Glomerular endothelial cell (primary cell): ENCODE results near the gene PRKAR2A. TPM values are rescaled to one million over a fixed set of nuclear protein-coding genes. Genes with fewer than 3 reads are reported as not detected.
"Not testable (repeated sequence)": the region's sequence is repeated elsewhere in the genome, so short reads cannot be mapped to it uniquely, and the experiment has no call there.

Experiments used
- DNase-seq: peaks from one replicate; pipeline ENCODE4 v3.0.0-alpha.2; 2011; ENCODE audit warnings: low read depth, low spot score; ENCODE audit errors: extremely low read depth
- total RNA-seq: library from RNA; depleted of rRNA; stranded (reverse); fragments of >200 nt; gene quantifications from 2 replicates; pipeline ENCODE4 v1.2.3, GENCODE V29; 2015

Gene PRKAR2A
- total RNA-seq, 1 donor from 2014 or later, result 33.1 TPM

DNA sequence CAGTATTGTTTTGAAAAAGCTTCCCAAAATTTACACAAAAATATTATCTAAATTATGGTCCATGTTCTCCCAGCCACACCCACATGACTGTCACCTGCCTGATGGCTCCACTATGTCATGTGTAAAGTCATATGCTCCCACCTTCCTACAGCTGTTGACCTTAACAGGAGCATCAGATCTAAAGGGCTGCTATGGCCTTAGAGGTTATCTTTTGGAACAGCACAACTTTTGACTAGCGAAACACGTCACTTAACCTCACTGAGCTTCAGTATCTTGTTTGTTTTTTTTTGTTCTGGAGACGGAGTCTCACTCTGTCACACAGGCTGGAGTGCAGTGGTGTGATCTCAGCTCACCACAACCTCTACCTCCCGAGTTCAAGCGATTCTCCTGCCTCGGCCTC lies 64.4 kb downstream of the PRKAR2A start:
- DNase-seq, result no peak

DNA sequence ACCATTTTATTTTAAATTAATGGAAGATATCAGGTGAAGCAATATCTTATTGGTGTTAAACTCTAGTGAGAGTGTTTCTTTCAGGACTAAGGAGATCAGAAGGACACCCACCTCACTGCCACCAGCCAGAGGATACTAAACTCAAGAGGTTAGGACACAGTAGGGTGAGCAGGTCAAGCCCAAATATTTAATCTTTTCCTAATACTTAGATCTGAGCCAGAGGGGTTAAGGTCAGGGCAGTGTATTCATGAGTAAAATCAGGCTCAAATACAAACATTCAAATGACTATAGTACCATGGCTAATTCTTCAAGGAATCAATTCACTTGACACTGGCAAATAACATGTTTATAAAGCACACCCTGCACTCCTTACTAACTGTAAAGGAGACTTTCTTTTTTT lies 65.6 kb downstream of the PRKAR2A start:
- no peak for DNase-seq

DNA sequence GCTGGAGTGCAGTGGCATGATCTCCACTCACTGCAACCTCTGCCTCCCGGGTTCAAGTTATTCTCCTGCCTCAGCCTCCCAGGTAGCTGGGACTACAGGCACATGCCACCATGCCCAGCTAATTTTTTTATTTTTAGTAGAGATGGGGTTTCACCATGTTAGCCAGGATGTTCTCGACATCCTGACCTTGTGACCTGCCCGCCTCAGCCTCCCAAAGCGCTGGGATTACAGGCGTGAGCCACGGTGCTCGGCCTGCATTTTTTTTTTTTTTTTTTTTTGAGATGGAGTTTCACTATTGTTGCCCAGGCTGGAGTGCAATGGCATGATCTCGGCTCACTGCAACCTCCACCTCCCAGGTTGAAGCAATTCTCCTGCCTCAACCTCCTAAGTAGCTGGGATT lies 69.1 kb downstream of the PRKAR2A start:
- not testable (repeated sequence) for DNase-seq

DNA sequence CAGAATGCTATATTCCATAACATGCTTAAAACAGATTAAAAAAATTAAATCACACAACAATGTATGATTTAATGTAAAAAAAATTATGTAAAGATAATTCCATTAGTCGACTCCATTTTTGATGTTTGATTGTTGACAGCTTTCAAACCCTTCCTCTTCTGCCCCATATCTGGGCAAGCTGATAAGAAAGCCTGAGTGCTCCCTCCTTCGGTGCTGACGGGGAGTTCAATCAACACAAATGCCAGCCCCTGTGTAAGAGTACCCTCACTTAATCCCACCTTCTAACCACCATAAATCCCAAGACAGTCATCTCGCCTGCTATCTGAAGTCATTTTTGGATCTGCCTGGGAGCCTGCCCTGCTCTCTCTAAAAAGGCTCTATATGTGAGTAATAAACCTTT lies 70.8 kb downstream of the PRKAR2A start:
- DNase-seq, result no peak

DNA sequence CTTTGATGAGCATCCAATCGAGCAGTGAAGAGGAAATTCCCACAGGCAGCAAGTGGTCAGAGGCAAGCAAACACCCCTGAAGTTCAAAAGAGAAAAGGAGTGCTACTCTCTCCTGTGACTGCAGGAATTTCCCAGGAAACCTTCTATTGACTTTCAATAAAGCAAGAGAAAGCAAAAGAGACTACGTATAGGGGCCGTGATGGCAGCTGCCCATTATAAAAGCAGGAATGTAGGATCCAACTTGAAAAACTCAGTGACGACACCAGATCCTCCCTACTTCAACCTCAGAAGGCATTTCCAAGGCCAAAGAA lies 77.5 kb downstream of the PRKAR2A start:
- no peak for DNase-seq

DNA sequence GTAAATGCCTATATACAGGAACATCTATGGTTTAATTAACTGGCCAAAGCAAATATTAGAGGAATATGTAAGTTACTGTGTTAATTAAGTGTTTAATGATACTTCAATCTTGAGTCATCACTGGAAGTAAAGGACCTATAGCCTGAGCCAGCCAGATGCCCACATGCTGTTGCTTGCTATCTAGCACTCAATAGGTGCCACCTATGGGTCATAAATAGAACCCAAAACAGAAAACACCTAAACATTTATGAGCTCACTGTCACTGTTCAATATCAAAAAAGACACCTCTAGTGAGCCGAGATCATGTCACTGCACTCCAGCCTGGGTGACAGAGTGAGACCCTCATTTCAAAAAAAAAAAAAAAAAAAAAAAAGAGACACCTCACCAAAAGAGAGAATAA lies 82.3 kb downstream of the PRKAR2A start:
- DNase-seq, result no peak

DNA sequence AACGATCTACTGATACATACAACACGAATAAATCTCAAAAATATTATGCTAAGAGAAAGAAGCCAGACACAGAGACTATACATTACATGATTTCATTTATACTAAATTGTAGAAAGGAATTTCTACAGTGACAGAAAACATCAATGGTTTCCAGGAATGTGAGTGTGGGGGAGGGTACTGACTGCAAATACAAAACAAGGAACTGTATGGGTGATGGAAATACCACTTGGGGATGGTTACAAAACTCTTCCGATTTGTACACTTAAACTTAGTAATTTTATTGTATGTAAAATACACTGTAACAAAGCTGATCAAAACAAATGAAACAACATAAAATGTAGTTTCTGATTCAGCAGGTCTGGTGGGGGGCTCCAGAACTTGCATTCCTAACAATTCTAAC lies 84.9 kb downstream of the PRKAR2A start:
- DNase-seq, result no peak

DNA sequence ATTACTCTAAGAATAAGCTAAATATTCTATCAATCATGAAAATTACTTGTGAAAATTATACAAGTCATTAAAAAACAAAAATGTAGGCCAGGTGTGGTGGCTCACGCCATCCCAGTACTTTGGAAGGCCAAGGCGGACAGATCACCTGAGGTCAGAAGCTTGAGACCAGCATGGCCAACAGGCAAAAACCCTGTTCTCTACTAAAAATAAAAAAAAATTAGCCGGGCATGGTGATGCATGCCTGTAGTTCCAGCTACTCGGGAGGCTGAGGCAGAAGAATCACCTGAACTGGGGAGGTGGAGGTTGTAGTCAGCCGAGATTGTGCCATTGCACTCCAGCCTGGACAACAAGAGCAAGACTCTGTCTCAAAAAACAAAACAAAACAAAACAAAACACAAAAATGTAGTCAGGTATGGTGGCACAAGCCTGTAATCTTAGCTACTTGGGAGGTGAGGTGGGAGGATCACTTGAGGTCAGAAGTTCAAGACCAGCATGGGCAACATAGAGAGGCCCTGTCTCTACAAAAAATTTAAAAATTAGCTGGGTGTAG lies 87.6 kb downstream of the PRKAR2A start:
- DNase-seq, result not testable (repeated sequence)

DNA sequence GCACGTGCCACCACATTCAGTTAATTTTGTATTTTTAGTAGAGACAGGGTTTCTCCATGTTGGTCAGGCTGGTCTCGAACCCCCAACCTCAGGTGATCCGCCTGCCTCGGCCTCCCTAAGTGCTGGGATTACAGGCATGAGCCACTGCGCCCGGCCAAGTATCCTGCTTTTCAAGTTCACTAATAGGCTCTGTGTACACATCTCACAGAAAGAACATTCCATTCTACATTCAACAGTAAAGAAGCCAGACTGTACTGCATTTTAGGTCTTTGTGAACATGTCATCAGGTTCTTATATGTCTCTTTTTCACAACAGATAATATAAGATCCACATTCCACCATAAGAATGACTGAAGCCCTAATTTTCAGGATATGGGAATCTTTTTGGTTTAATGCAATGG lies 88.1 kb downstream of the PRKAR2A start:
- not testable (repeated sequence) for DNase-seq

DNA sequence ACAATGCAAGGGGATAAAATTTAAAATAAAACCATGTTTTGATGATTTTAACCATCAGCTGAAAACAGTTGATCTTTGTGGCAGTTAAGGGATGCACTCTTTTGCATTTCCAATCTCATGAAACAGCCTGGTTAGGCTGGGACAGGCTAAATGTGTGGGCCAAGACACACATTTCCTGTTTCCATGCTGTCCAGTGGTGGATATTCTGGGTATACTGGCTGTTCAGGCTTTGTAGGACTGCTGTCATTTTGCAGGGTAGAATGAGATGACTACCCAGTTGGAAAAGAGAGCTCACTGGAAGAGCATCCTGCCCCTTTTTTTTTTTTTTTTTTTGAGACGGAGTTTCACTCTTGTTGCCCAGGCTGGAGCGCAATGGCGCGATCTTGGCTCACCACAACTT lies 88.6 kb downstream of the PRKAR2A start:
- DNase-seq, result no peak

DNA sequence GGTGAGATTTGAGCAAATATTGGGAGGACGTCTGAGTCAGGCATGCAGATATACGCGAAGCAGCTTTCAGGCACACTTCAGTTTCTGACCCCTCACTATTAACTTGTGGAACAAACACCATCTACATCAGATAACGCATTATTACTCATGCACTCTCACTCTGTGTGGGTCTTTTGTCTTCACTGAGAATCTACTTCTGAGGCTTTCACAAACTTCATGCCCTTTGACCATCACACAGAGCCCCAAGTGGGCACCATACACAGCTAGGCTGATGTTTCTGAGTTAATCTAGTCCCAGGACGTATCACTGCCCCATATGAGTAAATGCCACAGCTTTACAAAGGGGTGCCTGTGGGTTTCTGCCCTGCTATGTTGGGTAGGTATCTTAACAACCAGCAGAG lies 91.0 kb downstream of the PRKAR2A start:
- DNase-seq, result no peak

DNA sequence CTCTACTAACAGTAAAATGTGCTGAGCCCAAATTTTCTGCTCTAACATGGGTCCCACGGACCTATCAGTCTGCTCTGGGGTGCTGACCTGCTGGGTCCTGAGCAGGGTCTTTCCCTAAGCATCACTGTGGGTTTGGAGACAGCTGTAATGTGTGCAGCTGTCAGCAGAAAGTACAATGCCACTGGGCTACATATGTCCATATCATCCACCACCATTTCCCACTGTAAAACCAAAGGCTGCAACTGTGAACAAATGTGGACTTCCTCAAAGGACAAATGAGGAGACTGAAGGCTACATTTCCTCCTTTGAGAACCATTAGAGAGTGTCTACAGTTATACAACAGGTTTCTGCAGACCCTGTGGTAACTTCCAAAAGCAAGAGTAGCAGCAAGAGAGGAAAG lies 96.8 kb downstream of the PRKAR2A start:
- no peak for DNase-seq

DNA sequence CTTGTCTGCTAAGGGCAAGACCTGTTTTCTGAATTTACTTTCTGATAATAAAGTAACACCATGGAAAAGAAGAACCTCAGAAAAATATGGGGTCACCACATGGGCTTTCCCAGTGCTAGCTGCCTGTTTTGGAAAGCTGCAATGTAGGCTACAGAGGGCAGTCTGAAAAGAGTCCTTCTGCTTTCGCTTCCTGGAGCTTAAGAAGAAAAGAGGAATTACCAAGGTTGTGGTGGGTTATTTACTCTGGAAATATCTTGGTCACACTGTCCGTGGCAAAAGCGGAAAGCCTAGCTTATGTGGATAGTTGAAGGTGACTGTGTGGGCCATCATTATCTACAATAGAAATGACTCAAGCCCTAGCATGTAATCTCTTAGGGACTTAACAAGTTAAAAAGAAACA lies 98.9 kb downstream of the PRKAR2A start:
- no peak for DNase-seq

DNA sequence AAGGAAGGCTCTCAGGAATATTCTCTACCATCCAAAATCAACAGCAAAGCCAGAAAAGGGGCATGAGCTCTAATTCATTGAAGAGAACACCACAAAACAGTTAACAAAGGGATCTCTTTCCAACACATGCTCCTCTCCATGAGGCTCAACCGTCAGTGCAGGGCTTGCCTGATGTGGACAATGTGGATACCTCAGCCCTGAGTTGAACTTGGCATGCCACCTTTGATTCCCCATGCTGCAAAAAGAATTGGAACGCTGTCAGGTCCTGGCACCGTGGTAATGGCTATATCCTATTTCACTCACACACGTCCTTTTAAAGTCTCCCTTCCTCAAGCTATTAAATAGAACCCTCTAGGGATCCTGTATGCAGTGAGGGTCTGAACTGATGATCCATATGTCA lies 100.0 kb downstream of the PRKAR2A start:
- DNase-seq, result no peak

DNA sequence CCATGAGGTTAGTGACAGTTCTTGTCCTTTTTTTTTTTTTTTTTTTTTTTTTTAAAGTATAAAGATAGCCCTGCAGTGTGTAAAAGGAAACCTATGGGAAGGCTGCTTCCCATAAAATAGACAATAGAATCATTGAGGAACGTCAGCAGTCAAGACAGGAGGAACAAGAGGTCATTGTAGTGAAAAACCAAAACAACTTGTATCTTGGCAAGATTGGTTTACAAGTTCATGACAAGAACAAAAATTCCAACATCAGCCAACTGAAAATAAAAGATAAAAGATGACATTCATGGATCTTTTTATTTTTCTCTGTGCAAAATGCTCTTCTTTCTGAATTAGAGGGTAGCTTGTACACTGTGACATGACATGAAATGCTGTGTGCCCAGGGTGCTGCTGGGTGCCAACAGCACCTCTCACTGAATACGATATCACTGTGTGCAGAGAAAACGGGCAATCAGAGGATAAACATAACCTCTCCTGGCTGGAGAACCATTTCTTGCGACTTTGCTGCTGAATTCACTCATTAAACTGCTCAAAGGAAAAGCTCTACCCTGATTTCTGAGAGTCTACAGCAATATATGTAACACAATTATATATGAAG lies 100.6 kb downstream of the PRKAR2A start:
- DNase-seq, result no peak

DNA sequence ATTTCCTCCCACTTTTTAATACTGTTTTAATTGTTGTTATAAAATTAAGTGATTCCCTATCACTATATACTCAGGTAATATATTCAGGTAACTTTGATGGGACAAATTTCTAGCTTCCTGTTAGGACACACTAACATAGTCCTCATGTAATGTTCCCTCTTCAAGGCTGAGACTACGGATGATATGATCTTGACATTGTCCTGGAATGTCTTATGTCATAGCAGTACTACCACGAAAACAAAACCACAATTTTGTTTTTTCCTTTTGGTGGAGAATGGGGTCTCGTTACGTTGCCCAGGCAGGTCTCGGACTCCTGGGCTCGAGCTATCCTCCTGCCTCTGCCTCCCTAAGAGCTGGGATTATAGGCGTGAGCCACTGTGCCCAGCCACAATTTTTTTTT lies 103.9 kb downstream of the PRKAR2A start:
- DNase-seq, result no peak

DNA sequence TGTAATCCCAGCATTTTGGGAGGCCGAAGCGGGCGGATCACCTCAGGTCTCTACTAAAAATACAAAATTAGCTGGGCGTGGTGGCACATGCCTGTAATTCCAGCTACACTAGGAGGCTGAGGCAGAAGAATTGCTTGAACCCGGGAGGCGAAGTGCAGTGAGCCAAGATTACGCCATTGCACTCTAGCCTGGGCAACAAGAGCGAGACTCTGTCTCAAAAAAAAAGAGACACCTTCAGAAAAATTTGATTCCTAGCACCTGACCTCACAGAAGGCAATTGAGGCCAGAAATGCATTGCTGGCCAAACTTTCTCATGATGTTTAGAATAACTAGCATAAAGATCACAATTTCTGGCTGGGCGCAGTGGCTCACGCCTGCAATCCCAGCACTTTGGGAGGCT lies 106.4 kb downstream of the PRKAR2A start:
- not testable (repeated sequence) for DNase-seq

DNA sequence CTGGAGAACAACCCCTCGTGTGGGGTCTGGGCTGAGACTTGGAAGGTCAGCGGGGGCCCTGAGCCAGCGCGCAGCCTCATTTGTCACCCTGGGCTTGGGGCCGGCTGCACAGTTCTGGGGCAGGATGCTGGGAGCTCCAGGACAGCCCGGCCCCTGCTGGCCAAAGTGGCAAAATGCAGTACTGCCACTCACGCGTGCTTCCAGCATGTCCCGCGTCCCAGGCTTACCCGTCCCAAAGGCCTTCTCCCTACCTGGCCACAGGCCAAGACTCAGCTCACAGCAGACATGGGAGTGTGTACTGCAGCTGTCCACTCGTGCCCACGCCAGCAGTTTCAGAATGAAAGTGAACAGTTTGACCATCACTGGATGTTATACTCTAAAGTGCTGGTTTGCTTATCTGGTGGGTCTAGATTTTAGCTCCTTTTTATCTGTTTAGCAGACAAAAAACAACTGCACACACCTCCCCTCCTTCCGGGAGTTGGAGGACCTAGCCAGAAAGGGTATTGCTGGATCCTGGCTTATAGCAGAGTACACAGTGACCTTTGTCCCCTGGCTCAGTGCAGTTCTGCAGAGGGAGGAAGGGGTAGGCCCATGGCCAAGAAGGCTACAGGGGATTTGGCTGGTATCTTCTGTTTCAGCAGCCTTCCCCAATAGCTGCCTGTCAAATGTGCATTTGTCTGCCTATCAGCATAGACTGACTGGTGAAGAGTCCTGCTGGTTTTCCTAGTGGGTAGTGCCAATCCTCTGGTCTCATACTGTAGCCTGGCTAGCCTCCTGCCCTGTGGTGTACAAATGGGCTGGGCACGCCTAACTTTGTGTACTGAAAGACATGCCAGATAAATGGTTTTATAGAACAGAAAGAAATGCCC lies 107.5 kb downstream of the PRKAR2A start:
- no peak for DNase-seq

DNA sequence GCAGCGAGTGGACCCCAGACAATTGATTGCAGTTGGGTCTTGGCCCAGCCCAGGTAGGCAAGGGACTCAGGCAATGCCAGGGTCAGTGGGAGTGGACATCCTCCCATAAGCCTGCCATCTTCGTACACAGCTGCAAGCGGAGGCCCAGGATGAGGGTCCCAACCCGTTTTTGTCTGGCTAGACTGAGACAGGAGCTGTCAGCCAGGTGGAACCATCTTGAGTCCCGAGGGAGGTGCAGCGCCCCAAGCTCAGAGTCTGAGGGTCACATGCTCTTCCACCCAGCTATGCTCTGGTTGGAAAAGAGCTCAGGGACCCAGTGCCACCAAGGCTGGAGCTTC lies 108.1 kb downstream of the PRKAR2A start:
- no peak for DNase-seq

DNA sequence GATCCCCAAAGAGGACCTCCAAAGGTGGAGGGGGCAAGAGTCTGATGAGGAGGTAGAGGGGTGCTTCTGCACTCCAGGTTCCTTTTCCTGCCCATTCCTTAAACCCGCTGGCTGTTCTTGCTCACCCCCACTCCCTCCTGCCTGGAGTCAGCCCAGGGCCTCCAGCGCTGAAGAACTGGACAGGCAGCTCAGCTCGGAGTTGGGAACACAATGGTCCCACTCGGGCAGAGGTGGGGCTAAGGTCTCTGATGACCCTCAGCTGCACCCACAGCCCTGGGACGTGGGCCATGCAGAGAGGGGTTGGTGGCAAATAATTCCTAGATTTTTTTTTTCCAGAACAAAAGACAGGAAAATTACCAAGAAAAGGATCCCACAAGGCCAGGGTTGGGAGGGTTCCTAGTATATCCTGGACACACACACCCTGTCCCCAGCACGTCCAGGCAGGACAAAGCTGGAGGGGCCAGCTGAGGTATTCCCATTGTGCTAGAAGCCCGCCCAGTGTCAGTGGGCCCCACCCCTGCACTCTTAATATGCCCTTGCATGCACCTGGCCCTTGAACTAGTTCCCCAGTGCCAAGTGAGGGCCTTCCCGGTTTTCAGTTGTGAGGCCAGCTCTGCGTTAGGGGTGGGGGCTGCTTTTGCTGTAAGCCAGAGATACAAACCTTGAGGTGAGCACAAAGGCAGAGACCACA lies 108.6 kb downstream of the PRKAR2A start:
- DNase-seq, result no peak

DNA sequence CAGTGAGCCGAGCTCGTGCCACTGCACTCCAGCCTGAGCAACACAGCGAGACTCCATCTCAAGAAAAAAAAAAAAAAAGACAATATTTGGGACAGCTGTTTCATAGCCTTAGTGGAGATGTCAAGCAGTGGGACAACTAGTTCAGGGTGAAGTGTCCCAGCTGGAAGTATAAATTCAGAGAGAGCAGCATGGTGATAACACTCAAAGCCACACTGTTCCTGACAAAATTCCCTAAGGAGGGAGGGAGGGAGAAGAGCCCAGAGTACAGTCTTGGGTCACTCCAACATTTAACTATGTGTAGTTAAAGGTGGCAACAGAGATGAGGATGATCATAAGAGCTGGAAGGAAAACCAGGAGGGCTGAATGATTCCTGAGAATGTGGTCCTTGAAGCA lies 109.5 kb downstream of the PRKAR2A start:
- DNase-seq, result no peak
